ENCODE results near the gene CLASRP. TPM values are rescaled to one million over a fixed set of nuclear protein-coding genes. Genes with fewer than 3 reads are reported as not detected.

CLASRP gene
- total RNA-seq: 38.8 and 58.1 TPM in 2 replicates

- peak within 1 kb of the TSS; percentile 80 for H3K4me3 ChIP-seq (ENCODE audit: low read depth, low read length)
- no peak for DNase-seq (ENCODE audit: low read depth)
- TF ChIP-seq CTCF (conservative IDR thresholded peaks at IDR 0.05; ENCODE audit: low read depth, low read length): no peak
Observed at GRCh38 chr19:45038931-45039893, at the start of gene CLASRP. TSS of gene CLASRP (plus strand) at chr19:45039045. CDS start at chr19:45040213, 1,168 bp downstream.

GRCh38 chr19:44990459-44990858, 48.4 kb upstream of the CLASRP start:
- no peak for TF ChIP-seq CTCF (conservative IDR thresholded peaks at IDR 0.05; ENCODE audit: low read depth, low read length)
- H3K4me3 ChIP-seq (ENCODE audit: low read depth, low read length): no peak overlapping the region
- DNase-seq (ENCODE audit: low read depth): no peak

GRCh38 chr19:44990966-44991365, 47.9 kb upstream of the CLASRP start:
- DNase-seq (ENCODE audit: low read depth): no peak
- no peak for TF ChIP-seq CTCF (conservative IDR thresholded peaks at IDR 0.05; ENCODE audit: low read depth, low read length)
- no peak overlapping the region for H3K4me3 ChIP-seq (ENCODE audit: low read depth, low read length)

- no peak overlapping the region for H3K4me3 ChIP-seq (ENCODE audit: low read depth, low read length)
- no peak for DNase-seq (ENCODE audit: low read depth)
- TF ChIP-seq CTCF (conservative IDR thresholded peaks at IDR 0.05; ENCODE audit: low read depth, low read length): no peak
Observed at GRCh38 chr19:44992336-44993163, 46.3 kb upstream of the CLASRP start.

GRCh38 chr19:44993526-44993925, 45.3 kb upstream of the CLASRP start:
- no peak for DNase-seq (ENCODE audit: low read depth)
- TF ChIP-seq CTCF (conservative IDR thresholded peaks at IDR 0.05; ENCODE audit: low read depth, low read length): no peak
- H3K4me3 ChIP-seq (ENCODE audit: low read depth, low read length): no peak overlapping the region

GRCh38 chr19:44993926-44994537, 44.8 kb upstream of the CLASRP start:
- TF ChIP-seq CTCF (conservative IDR thresholded peaks at IDR 0.05; ENCODE audit: low read depth, low read length): no peak
- no peak for DNase-seq (ENCODE audit: low read depth)
- H3K4me3 ChIP-seq (ENCODE audit: low read depth, low read length): no peak overlapping the region

Data from epithelial cell of proximal tubule (primary cell).